ENCODE results near the gene KCNMA1. TPM values are rescaled to one million over a fixed set of nuclear protein-coding genes. Genes with fewer than 3 reads are reported as not detected.

The KCNMA1 gene
- total RNA-seq, 1 donor from 2014 or later: 15.8 TPM

DNA sequence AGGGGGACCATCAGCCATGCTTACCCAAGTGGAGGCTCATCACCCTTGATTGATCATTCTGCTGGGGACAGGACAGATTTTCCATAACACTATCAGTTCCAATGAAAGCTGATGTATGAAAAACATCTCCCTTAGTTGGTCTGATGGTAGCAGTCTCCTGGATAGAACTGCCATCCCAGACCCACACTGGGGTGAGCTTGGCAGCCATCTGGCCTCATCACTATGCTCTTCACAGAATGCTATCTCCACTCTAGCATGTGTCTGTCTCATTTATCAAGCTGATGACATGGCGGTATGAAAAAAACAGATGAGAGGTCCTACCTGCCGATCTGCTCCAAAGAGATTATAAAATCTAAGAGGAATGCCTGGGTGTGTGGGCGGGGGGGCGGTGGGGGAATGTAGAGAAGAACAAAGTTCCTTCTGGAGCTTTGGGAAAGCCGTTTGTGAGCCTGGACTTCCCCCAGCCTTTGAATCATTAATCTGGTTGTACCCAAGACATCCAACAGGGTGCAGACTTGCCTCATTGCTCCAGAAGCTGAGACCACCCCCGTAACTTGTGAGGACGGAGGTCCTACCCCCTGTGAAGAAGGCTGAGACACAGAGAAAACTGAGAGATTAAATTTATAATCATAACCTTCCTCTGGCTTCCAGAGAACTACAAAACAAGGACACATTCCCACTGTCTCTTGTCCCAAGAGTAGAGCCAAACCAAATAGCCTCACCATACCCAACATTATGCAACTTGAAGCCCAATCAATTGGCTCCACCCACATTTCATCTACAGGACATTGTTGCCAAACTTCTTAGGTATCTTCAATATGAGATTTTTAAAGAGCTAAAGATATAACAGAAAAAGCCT is 340.8 kb downstream of the KCNMA1 start:
- no peak for FAIRE-seq
- TF ChIP-seq, protein P1, sequence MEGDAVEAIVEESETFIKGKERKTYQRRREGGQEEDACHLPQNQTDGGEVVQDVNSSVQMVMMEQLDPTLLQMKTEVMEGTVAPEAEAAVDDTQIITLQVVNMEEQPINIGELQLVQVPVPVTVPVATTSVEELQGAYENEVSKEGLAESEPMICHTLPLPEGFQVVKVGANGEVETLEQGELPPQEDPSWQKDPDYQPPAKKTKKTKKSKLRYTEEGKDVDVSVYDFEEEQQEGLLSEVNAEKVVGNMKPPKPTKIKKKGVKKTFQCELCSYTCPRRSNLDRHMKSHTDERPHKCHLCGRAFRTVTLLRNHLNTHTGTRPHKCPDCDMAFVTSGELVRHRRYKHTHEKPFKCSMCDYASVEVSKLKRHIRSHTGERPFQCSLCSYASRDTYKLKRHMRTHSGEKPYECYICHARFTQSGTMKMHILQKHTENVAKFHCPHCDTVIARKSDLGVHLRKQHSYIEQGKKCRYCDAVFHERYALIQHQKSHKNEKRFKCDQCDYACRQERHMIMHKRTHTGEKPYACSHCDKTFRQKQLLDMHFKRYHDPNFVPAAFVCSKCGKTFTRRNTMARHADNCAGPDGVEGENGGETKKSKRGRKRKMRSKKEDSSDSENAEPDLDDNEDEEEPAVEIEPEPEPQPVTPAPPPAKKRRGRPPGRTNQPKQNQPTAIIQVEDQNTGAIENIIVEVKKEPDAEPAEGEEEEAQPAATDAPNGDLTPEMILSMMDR (IDR thresholded peaks at IDR 0.05; ENCODE audit: insufficient read depth, low read length, severe bottlenecking): no peak
- no peaks in the 10 kb centered on the region for H3K36me3 ChIP-seq (ENCODE audit: control insufficient read depth, insufficient read depth, low read length)
- no peak overlapping the region for H3K4me3 ChIP-seq (ENCODE audit: low read depth, low read length)
- DNase-seq (ENCODE audit: low read depth): no peak
- no peaks in the 10 kb centered on the region for H3K27me3 ChIP-seq (ENCODE audit: control insufficient read depth, insufficient read depth, low read length)

DNA sequence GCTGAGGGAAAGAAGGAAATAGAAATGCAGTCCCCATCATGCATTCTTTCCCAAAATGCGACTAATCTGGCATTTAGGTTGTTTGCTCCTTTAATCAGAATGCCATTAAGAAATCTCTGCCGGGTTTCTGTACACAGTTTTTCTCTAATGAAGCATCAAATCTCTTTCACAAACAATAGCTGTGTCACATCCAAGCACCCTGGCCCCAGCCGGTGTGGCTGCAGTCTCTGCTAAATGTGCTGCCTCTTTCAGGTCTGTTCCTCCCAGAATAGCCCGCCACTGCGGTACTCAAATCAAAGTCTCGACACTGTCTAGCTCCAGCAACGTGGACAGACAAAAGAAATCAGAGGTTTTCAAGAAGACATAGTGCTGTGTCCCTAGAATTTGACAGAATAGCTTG is 343.8 kb downstream of the KCNMA1 start:
- TF ChIP-seq, protein P1 (IDR thresholded peaks at IDR 0.05; ENCODE audit: insufficient read depth, low read length, severe bottlenecking): no peak
- no peaks in the 10 kb centered on the region for H3K27me3 ChIP-seq (ENCODE audit: control insufficient read depth, insufficient read depth, low read length)
- FAIRE-seq: no peak
- no peak for DNase-seq (ENCODE audit: low read depth)
- no peak overlapping the region for H3K4me3 ChIP-seq (ENCODE audit: low read depth, low read length)
- no peaks in the 10 kb centered on the region for H3K36me3 ChIP-seq (ENCODE audit: control insufficient read depth, insufficient read depth, low read length)

DNA sequence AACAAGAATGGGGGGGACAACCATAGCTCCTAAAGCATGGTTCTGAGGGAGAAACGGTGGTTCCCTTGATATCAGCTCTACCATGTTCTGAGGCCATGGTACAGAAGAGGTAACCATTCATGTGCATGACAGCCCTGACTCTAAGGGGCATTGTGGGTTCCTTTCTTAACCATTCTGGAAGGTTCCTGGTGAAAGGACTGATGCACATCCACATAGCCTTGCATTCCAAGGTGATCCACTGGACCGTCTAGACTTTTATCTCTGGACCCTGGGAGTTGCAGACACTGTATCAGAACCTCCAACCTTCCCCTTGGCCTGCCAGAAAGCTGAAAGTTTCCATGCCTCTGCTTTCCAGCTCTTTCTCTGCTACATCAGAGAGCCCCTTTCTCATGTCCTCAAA is 344.3 kb downstream of the KCNMA1 start:
- H3K36me3 ChIP-seq (ENCODE audit: control insufficient read depth, insufficient read depth, low read length): no peaks in the 10 kb centered on the region
- H3K27me3 ChIP-seq (ENCODE audit: control insufficient read depth, insufficient read depth, low read length): no peaks in the 10 kb centered on the region
- TF ChIP-seq, protein P1 (IDR thresholded peaks at IDR 0.05; ENCODE audit: insufficient read depth, low read length, severe bottlenecking): no peak
- DNase-seq (ENCODE audit: low read depth) (no peak), FAIRE-seq (no peak)
- no peak overlapping the region for H3K4me3 ChIP-seq (ENCODE audit: low read depth, low read length)

DNA sequence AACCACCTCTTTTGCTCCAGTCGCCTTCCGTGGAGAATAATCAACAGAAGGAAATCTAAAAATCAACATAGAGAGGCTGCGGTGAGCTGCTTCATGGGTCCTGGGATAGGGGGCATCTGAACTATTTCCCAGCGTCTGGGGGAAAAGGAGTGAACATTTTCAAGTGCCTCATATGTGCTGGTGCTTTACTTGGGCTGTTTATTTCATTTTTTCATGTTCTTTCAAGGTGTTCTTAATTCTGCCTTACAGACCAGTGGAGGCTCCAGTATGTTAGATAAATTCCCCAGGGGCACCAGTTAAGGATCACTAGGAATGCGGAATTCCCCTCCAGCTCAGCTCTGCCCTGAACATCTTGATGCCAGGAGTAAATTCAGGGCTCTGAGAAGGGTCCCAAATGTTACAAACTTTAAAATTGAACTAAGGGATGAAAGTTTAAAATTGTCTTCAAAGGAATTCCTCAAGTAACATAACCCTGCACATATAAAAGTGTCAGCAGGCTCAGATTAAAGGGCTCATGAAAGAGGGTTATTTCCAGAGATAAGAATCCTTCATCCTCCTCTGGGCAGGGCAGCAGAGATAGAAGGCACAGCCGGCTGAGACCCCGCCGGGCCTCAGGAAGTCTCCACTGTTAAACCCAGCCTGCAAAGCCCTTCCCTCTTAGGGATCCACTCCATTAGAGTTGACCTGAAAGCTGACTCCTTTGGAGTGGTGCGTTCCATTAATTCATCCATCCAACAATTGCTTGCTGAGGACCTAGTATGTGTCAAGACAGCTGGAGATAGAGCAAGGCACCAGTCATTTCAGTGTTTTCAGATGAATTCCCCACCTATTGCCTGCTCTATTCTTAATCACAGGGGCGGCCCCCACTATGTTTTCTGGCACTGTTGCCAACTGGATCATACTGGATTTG is 345.8 kb downstream of the KCNMA1 start:
- no peak for FAIRE-seq
- DNase-seq (ENCODE audit: low read depth): peak; percentile 30
- Histone ChIP-seq H3K4me3 (ENCODE audit: low read depth, low read length) (no peak overlapping the region), H3K36me3 (ENCODE audit: control insufficient read depth, insufficient read depth, low read length) (no peaks in the 10 kb centered on the region), H3K27me3 (ENCODE audit: control insufficient read depth, insufficient read depth, low read length) (no peaks in the 10 kb centered on the region)
- TF ChIP-seq, protein P1 (IDR thresholded peaks at IDR 0.05; ENCODE audit: insufficient read depth, low read length, severe bottlenecking): no peak

DNA sequence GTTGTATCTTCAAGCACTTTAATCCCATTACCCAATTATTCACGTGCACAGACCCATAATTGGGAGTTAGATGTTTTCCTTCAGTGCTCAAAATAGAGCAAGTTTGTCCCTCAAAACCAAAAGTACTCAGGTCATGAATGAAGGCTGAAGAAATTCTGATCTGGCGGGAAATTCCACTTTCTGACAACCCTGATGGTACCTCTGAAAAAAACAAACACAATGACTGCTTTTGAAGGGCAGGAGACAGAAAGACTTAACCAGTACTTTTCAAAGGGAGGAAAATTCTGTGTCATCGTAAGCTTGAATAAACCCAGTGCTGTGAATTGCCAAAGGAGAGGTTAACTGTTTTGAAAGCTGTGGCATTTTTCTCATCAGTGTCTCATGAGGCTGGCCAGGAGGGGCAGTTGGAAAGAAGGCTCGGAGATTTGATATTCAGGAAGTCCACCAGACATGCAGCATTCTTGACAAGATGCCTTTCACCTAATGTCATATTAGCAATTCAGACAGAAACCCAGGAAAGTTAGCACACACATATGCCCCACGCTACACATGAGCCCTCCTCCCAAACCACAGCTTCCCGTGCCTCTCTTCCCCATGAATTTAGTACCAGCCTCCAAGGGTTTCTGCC is 347.0 kb downstream of the KCNMA1 start:
- Histone ChIP-seq H3K36me3 (ENCODE audit: control insufficient read depth, insufficient read depth, low read length) (no peaks in the 10 kb centered on the region), H3K27me3 (ENCODE audit: control insufficient read depth, insufficient read depth, low read length) (no peaks in the 10 kb centered on the region), H3K4me3 (ENCODE audit: low read depth, low read length) (no peak overlapping the region)
- FAIRE-seq (no peak), DNase-seq (ENCODE audit: low read depth) (peak; percentile 93)
- TF ChIP-seq, protein P1 (IDR thresholded peaks at IDR 0.05; ENCODE audit: insufficient read depth, low read length, severe bottlenecking): no peak

Measured in bronchial epithelial cell (primary cell).